Effector CD4-positive, alpha-beta T cell (primary cell): ENCODE measurements around the gene KLF14.
"Not testable (repeated sequence)": the region's sequence is repeated elsewhere in the genome, so short reads cannot be mapped to it uniquely, and the experiment has no call there.

Source experiments
- DNase-seq: peaks from one replicate; pipeline ENCODE4 v3.0.0-alpha.2; 2020

Gene KLF14

DNA sequence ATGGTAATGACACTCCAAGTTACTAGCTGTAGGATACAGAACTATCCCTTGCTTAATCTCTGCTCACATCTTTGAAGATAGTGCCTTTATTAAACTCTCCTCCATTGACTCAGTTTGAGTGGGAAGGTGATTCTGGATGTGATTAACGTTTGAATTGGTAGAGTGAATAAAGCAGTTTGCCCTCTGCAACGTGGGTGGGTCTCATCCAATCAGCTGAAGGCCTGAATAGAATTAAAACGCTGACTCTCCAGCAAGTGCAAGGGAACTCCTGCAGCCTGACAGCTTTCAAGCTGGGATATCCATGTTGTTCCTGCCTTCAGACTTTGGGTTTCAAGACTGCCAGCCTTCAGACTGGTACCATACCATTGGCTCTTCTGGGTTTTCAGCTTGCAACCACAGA is 21.6 kb downstream of the KLF14 start:
- no peak for DNase-seq

DNA sequence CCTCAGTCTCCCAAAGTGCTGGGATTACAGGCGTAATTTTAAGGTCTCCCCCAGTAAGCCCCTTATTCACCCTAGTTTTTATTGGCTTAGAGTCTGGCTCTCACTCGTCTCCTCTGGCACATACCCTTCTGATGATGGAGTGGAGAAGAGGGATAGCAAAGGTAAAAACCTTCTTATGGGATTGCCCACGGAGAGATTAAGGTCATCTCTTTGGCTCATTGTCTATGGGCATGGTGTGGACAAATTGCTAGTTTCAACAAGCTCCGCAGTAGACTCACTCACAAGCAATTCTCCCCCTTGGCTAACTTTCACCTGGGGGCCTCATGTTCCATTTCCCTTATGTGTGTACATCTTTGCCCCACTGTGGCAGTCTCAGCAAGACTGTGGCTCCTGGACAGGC is 25.2 kb downstream of the KLF14 start:
- no peak for DNase-seq

DNA sequence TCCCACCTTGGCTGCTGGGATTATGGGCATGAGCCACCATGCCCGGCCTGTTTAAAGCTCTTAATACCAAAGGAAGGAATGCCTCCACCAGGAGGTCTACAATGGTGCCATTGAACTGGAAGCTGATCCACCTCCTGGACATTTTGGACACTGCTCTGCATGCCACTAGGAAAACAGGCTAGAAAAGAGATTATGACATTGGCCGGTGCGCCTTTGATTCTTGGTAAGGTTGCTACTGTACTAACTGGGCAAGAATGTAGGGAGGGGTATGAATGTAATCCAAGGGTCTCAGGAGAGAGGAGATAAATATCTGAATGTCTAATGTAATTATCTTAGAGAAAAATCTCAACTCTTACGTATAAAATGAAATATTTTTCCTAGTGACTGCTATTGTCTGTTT is 26.0 kb downstream of the KLF14 start:
- no peak for DNase-seq

DNA sequence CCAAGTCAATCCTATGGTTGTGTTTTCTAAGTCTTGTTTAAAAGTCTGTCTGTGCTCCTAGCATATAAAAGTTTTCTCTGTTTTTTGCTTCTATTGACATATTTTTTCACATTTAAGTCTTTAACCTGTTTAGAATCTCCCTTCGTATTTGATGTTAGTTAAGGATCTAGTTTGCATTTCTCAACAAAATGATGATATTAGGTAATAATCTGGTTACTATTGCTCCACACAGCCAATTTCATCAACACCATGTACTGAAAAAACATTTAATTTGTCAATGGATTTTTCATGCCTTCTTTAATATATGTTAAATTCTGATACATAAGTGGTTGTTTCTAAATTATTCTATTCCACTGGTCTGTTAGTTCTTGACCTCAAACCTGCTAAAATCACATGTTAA is 30.2 kb downstream of the KLF14 start:
- no peak for DNase-seq

DNA sequence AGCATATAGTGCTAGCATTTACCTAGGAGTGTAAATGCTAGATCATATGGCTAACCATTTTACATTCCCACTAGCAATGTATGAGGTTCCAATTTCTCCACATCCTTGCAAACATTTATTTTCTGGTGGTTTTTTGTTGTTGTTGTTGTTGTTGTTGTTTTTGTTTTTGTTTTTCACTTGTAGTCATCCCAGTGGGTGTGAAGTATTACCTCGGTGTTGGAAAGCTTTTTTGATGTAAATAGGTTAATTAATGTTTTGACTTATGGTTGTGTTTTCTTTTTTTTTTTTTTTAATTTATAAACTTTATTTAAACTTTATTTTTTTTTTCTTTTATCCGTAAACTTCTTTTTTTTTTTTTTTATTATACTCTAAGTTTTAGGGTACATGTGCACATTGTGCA is 32.4 kb downstream of the KLF14 start:
- no peak for DNase-seq

DNA sequence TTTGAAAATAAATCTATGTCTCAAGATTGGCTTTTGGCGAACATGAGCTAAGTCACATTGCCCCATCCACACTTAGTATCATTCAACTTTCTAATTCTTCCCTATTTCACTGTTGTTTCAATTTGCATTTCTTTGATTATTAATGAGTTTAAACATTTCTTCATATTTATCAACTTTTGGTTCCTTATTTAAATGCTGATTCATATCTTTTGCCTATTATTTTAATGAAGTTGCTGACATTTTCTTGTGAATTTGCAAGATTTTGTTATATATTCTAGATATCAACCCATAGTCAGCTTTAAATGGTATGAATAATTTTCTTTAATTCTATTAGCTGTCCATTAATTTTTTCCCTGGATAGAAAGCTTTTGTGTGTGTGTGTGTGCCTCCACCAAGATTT is 33.2 kb downstream of the KLF14 start:
- no peak for DNase-seq

DNA sequence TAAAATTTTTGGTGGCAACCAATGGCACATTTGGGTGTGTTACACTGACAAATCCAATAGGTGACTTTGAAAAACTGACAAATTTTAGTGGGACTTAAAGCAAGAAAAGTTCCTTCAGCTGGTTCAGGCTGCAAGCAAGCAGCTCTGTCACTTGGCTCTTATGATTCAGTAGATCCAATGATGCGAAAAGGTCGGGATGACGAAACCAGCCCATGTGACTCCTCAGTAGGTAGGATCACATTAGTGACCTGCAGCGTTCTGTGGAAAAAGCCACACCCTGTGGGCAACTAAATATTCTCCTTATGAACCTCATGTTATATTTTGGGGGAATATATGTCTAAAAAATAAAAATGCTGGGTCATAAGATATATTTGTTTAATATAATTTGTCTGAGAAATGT is 34.3 kb downstream of the KLF14 start:
- no peak for DNase-seq

DNA sequence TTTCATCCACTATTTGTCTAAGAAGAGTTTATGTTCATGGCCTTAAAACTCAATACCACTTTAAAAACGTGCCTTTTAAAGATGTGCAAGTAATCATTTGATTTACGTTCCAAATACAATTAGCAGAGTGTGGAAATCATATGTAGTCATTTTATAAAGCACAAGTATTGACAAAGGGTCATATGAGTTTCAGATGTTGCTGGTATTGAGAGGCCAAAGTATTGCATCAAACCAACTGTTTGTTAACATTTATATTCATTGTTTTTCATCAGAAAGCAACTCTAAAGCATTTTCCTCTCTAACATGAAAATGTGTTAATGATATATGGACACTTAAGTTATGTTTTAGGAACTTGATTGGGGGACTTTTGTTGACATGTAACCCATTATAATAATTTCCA is 36.2 kb downstream of the KLF14 start:
- DNase-seq = no peak

DNA sequence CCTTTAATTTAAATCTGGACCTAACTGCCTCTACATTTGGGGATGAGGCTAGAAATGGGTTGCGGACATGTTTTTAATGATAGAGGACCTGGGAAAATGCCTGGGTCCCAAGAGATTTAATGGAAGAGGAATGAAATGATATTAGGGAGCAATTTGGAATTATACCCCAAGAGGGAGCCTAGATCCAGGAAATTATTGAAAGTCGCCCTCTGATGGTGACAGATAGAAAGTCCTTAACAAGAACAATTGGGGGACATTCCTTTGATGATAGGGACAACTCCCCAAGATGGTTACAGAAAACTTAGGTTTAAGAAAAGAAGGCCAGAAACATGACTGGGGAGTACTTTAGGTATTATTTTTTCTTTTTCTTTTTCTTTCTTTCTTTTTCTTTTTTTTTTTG is 38.2 kb downstream of the KLF14 start:
- no peak for DNase-seq

DNA sequence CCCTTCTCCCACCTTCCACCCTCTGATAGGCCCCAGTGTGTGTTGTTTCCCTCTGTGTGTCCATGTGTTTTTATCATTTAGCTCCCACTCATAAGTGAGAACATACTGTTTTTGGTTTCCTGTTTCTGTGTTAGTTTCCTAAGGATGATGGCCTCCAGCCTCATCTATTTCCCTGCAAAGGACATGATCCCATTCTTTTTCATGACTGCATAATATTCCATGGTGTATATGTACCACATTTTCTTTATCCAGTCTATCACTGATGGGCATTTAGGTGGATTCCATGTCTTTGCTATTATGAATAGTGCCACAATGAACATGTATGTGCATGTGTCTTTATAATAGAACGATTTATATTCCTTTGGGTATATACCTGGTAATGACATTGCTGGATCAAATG is 41.6 kb downstream of the KLF14 start:
- not testable (repeated sequence) for DNase-seq

DNA sequence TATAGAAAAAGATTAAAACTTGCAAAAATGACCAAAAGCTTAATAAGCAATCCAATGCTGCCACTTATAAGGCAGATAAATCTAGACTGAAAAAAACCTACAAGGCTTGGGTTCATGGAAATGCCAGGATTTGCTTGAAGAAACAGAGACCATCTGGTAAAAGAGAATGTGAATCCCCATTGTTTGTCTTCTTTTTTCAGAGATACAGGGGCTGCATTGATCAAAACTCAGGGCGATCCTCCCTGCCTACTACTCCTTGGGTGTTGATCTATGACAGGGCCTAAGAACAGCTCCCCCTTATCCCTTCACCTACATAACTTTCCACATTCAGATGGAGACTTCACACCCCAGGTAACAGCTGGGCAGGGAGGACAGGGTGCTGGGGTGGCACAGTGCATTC is 44.3 kb downstream of the KLF14 start:
- no peak for DNase-seq

DNA sequence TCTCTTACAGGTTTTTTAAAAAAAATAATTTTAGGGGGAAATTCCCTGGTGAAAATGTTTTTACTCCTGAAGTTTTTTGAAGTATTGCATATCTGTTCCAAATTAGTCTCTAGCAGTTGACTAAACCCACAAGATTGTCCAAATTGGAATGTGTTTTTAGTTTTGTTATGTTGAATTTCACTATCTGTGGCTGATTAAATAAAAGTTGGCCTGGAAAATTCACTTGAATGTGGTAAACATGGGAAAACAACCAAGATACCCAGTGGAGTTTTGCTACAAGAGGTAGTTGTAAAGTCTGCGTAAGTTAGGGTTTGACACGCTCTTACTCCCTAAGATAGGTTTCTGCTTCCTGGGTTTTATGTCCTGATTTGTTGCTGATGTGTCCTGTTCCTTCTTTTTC is 51.0 kb downstream of the KLF14 start:
- no peak for DNase-seq
